Measurements from ENCODE around the gene BACH1.

The BACH1 gene

GRCh38 chr21:29385934-29386520 is 87.3 kb downstream of the BACH1 start:
- no peak for DNase-seq

GRCh38 chr21:29386803-29387202 is 88.1 kb downstream of the BACH1 start:
- no peak for DNase-seq

GRCh38 chr21:29387598-29387997 is 88.9 kb downstream of the BACH1 start:
- no peak for DNase-seq

GRCh38 chr21:29389136-29389535 is 90.4 kb downstream of the BACH1 start:
- DNase-seq: no peak

GRCh38 chr21:29390778-29391177 is 92.1 kb downstream of the BACH1 start:
- DNase-seq: no peak

- no peak for DNase-seq
Measured at GRCh38 chr21:29394051-29394450, 95.3 kb downstream of the BACH1 start.

Measured in islet precursor cell (in vitro differentiated cells).